HG03045 (cell line): ENCODE data around the gene TADA2A.
"Not testable (repeated sequence)": the region's sequence is repeated elsewhere in the genome, so short reads cannot be mapped to it uniquely, and the experiment has no call there.

Source experiments
- ATAC-seq: cut with Tn5 transposase; IDR thresholded peaks from one replicate; pipeline ENCODE4 v1.9.1; 2021; ENCODE audit warnings: mild to moderate bottlenecking, moderate library complexity; ENCODE audit not compliant: unreplicated experiment

TADA2A gene

GRCh38 chr17:37399265-37399803 is 7.4 kb upstream of the TADA2A start:
- no peak for ATAC-seq

GRCh38 chr17:37400505-37400904 is 6.2 kb upstream of the TADA2A start:
- ATAC-seq = no peak

DNA sequence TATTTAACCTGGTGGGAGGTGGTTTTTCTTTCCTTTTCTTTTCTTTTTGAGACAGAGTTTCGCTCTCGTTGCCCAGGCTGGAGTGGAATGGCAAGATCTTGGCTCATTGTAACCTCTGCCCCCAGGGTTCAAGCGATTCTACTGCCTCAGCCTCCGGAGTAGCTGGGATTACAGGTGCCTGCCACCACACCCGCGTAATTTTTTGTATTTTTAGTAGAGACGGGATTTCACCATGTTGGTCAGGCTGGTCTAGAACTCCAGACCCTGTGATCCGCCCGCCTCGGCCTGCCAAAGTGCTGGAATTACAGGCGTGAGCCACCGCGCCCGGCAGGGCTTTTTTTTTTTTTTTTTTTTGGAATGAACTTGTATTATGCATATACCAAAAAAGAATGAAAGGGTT is 1.2 kb upstream of the TADA2A start:
- not testable (repeated sequence) for ATAC-seq

GRCh38 chr17:37405955-37406634 is 591 bp upstream of the TADA2A start:
- no peak for ATAC-seq

- not testable (repeated sequence) for ATAC-seq
Measured at GRCh38 chr17:37408145-37408479, 1.4 kb downstream of the TADA2A start.

DNA sequence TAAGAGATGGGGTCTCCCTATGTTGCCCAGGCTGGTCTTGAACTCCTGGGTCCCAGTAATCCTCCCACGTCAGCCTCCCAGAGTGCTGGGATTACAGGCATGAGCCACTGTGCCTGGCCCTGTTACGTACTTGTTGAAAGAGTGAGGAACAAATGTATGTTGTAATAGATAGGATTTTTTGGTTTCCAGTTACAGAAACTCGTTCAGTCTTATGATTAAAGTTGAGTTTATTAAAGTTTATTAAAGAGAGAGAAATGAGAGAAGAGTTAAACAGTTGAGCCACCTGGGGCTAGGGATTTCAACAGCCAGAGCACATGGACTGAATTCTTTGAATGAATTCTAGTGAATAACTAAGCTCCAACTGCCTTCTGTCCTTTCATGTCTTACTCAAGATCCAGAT is 3.7 kb downstream of the TADA2A start:
- no peak for ATAC-seq

GRCh38 chr17:37413875-37414519 is 7.3 kb downstream of the TADA2A start:
- ATAC-seq = no peak

DNA sequence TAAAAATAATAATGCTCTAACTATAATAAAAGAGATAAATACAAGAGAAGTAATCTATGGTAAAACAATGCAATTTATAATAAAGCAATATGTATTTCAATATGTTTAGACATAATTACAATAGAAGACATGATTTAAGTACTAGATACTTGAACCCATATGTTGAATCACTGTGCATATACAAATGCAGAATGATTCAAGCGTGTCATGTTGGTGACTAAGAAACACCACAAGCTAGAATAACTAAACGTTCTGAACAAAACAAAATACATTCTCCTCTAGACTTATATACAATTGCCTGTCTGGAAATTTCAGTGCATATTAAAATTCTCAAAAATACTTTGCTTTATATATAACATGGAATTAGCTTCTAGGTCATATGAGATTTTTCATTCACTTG is 11.2 kb downstream of the TADA2A start:
- no peak for ATAC-seq

- ATAC-seq = no peak
Measured at GRCh38 chr17:37422971-37423625, 16.4 kb downstream of the TADA2A start.

GRCh38 chr17:37425268-37425667 is 18.6 kb downstream of the TADA2A start:
- ATAC-seq = no peak

DNA sequence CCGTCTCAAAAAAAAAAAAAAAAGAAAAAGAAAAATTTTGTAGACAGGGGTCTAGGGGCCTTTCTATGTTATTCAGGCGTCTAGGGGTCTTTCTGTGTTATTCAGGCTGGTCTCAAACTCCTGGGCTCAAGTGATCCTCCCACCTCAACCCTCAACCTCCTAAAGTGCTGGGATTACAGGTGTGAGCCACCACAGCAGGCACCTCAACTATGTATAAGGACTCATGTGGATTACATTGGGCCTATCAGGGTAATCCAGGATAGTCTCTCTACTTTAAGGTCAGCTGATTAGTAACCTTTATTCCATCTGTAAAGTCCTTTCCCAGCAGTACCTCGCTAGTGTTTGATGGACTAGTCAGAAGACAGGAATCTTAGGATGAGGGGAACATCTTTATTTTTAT is 22.4 kb downstream of the TADA2A start:
- ATAC-seq = no peak

- ATAC-seq = no peak
Measured at GRCh38 chr17:37429453-37429852, 22.8 kb downstream of the TADA2A start.

DNA sequence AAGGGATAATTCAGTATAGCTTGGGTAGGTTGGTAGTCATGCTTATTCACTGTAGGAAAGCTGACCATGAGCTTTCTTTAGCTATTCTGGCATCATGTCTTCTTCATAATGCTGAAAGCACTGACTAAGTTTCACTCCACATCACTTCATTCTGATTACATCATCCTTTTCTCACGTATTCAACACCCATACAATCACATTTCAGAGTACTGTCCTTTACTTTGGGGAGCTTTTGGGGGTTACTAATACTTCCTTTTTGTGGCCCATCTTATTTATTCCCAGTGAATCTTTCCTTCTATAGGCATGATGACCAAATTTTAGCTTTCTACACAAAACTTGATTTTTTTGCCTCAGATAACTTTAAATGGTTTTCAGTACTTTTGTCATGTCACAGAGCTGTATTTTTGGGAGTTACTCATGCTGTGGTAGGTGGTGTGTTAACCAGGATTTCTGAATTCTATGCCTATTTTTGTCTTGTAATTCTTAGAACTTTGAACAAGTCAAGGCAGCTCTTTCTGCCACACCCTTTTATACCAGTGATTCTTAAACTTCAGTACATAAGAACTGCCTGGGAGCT is 23.5 kb downstream of the TADA2A start:
- ATAC-seq = no peak

DNA sequence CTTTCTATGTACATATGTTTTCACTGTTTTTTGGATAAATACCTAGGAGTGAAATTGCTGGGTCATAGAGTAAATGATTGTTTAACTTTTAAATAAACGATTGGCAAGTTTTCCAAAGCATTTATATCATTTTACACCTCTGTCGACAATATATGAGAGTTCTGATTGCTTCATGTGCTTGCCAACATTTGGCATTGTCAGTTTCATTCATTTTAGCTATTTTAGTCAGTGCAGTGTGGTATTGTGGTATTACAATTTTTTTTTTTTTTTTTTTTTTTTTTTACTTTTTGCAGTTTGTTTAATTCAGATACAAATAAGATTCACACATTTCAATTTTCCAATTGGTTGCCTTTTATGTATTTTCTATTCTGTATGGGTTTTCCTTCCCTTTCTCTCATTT is 26.0 kb downstream of the TADA2A start:
- ATAC-seq = no peak

- no peak for ATAC-seq
Measured at GRCh38 chr17:37438141-37438540, 31.5 kb downstream of the TADA2A start.

DNA sequence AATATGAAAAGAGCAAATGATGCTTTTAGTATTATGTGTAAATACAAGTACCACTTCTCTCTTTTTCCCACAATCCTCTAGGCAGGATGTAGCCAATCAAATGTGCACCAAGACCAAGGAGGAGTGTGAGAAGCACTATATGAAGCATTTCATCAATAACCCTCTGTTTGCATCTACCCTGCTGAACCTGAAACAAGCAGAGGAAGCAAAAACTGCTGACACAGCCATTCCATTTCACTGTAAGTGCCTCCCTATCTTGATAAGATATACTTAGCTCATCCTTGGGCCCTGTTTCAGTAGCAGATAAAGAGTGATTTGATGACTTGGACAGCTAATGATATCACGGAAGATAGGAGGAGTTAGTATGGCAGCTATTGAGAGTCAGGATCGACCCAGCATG is 33.7 kb downstream of the TADA2A start:
- no peak for ATAC-seq

- ATAC-seq = not testable (repeated sequence)
Measured at GRCh38 chr17:37441369-37442014, 34.8 kb downstream of the TADA2A start.

- no peak for ATAC-seq
Measured at GRCh38 chr17:37446027-37446426, 39.3 kb downstream of the TADA2A start.

DNA sequence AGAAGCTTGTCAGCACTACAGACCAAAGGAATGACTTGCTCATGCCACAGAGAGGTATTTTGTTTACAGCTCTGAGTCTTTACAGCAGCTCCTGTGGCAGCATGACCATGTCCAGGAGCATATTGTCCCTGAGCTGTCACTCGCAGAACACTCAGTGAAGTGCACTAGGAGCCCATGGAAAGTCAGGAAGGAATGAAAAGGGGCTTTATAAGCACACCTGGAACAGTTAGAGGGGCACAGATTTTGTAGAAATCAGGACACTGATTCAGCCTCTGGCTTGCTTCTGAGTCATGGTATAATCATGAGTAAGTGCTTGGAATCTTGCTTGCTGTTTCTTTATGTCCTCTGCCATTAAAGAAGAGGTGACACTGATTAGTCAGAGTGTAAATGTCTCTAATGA is 41.0 kb downstream of the TADA2A start:
- ATAC-seq = no peak

- no peak for ATAC-seq
Measured at GRCh38 chr17:37450112-37450511, 43.4 kb downstream of the TADA2A start.

DNA sequence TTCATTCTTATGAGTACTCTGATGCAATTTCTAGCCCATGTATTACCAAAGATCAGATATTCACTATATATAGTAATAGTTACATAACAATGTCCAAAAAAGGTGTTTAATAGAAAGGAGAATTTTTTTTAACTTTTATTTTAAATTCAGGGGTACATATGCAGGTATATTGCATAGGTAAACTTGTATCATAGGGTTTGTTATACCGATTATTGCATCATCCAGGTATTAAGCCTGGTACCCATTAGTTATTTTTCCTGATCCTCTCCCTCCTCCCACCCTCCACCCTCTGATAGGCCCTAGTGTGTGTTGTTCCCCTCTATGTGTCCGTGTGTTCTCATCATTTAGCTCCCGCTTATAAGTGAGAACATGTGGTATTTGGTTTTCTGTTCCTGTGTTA is 51.1 kb downstream of the TADA2A start:
- ATAC-seq = not testable (repeated sequence)
